K562 (cell line): ENCODE measurements around the gene HSBP1L1.

ENCODE experiments used
- ARID3A ChIP-seq: IDR thresholded peaks from 2 replicates; pipeline ENCODE4 v1.6.1; 2012; ENCODE audit warnings: low read depth, low read length, improper control_type of control experiment, borderline replicate concordance
- CEBPB ChIP-seq: fragments of 450-650 bp; IDR thresholded peaks from 2 replicates; pipeline ENCODE4 v1.6.1; 2016; ENCODE audit warnings: missing genetic modification characterization, missing compliant biosample characterization
- CHD2 ChIP-seq: IDR thresholded peaks from 2 replicates; pipeline ENCODE4 v1.6.1; 2011; ENCODE audit warnings: low read depth, low read length
- DNMT1 ChIP-seq: fragments of 450-650 bp; IDR thresholded peaks from 2 replicates; pipeline ENCODE4 v1.6.1; 2016; ENCODE audit warnings: antibody characterized with exemption, mild to moderate bottlenecking
- EP300 ChIP-seq: IDR thresholded peaks from 2 replicates; pipeline ENCODE4 v1.6.1; 2012; ENCODE audit warnings: low read length, improper control_type of control experiment
- KLF10 ChIP-seq: fragments of 250-450 bp; sonication (Bioruptor Pico); IDR thresholded peaks from 2 replicates; pipeline ENCODE4 v1.6.1; 2021; ENCODE audit warnings: matching md5 sums
- MYC ChIP-seq, 2 experiments: fragments of 250-450 bp in 1 of 2; sonication (Bioruptor Pico) in 1 of 2; IDR thresholded peaks; 2 replicates each; pipeline versions ENCODE4 v1.5.1 to v1.6.1; 2012 to 2021; ENCODE audit warnings: low read depth in 2 of 2, borderline replicate concordance in 1 of 2, improper control_type of control experiment in 1 of 2, low read length in 1 of 2, mild to moderate bottlenecking in 1 of 2, moderate library complexity in 1 of 2
- POLR2A ChIP-seq: fragments of 450-650 bp; conservative IDR thresholded peaks from 2 replicates; pipeline ENCODE4 v1.6.1; 2016
- RAD21 ChIP-seq, 2 experiments: fragments of 250-450 bp in 1 of 2; fragments of 450-650 bp in 1 of 2; sonication (Bioruptor Pico) in 1 of 2; formaldehyde crosslinking in 1 of 2; IDR thresholded peaks in 1 of 2; conservative IDR thresholded peaks in 1 of 2; 2 replicates each; pipeline versions ENCODE4 v1.4.0 to v1.8.0; 2020 to 2022; ENCODE audit warnings: mild to moderate bottlenecking in 2 of 2, moderate library complexity in 1 of 2
- REST ChIP-seq, 2 experiments: fragments of 450-650 bp; formaldehyde crosslinking in 1 of 2; IDR thresholded peaks; 2 replicates each; pipeline versions ENCODE4 v1.4.0 to v1.6.1; 2014 to 2020; ENCODE audit warnings: mild to moderate bottlenecking in 2 of 2, borderline replicate concordance in 1 of 2, low read depth in 1 of 2
- SOX6 ChIP-seq: fragments of 450-650 bp; IDR thresholded peaks from 2 replicates; pipeline ENCODE4 v1.6.1; 2014; ENCODE audit warnings: mild to moderate bottlenecking
- TAF15 ChIP-seq: fragments of 200-400 bp; formaldehyde crosslinking; IDR thresholded peaks from 2 replicates; pipeline ENCODE4 v1.6.1; 2017; ENCODE audit warnings: mild to moderate bottlenecking, low read depth, low read length, moderate library complexity
- TCF7 ChIP-seq: sonication (generic); IDR thresholded peaks from 2 replicates; pipeline ENCODE4 v1.6.1; 2016; ENCODE audit warnings: antibody characterized with exemption, borderline replicate concordance
- ZKSCAN8 ChIP-seq: fragments of 200-800 bp; sonication (Bioruptor generic); IDR thresholded peaks from 2 replicates; pipeline ENCODE4 v1.6.1; 2016; ENCODE audit warnings: missing genetic modification characterization, missing compliant biosample characterization

DNA sequence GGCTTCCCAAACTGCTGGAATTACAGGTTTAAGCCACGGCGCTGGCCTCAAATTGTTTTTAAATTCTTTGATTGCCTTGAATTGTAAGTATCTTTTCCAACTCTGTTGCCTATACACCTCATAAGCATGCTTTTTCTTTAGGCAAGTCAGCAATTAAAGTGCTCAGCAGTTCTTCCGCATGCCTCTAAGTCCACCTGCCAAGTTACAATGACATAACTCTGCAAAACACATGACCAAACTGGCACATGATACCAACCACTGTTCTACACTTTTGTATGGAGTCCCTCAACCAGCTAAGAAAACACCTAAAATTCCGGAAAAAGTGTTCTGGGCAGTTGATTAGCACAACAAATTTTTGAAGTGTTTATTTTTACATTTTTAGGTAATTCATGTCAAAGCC, 18.8 kb downstream of the HSBP1L1 start:
- TF ChIP-seq TCF7 = no peak
- no peak for TF ChIP-seq CEBPB (tag)
- TF ChIP-seq CHD2 = no peak
- no peak for TF ChIP-seq TAF15
- TF ChIP-seq REST (IDR thresholded peaks at IDR 0.05; ENCODE audit: borderline replicate concordance) = no peak
- no peak for TF ChIP-seq REST (CRISPR knock-in tag; IDR thresholded peaks at IDR 0.05; ENCODE audit: low read depth)
- no peak for TF ChIP-seq SOX6
- no peak for TF ChIP-seq DNMT1
- no peak for TF ChIP-seq ZKSCAN8 (CRISPR knock-in tag)
- no peak for TF ChIP-seq POLR2A
- TF ChIP-seq ARID3A = no peak
- TF ChIP-seq EP300 = no peak
- no peak for TF ChIP-seq RAD21 (CRISPR knock-in tag; conservative IDR thresholded peaks at IDR 0.05 in 1 of 2, IDR thresholded peaks at IDR 0.05 in 1 of 2)
- no peak for TF ChIP-seq MYC (IDR thresholded peaks at IDR 0.05; ENCODE audit: low read depth, low read length)
- no peak for TF ChIP-seq MYC (CRISPR knock-in tag; IDR thresholded peaks at IDR 0.05; ENCODE audit: borderline replicate concordance, low read depth)
- TF ChIP-seq KLF10 (CRISPR knock-in tag) = no peak
